Stomach smooth muscle (tissue), 2 donors: ENCODE data around the gene ETNK2.

Source experiments
- H3K27ac ChIP-seq: one replicate; pipeline ENCODE4 v1.7.0; 2013; ENCODE audit warnings: mild to moderate bottlenecking, low read length, inconsistent platforms
- H3K27me3 ChIP-seq, 2 donors: one replicate each; pipeline ENCODE4 v1.7.0; 2013; ENCODE audit warnings: low read length in 2 of 2; ENCODE audit not compliant: insufficient read depth in 2 of 2, control insufficient read depth in 1 of 2
- H3K36me3 ChIP-seq, 2 donors: one replicate each; pipeline ENCODE4 v1.7.0; 2013; ENCODE audit warnings: low read length in 2 of 2; ENCODE audit not compliant: control insufficient read depth in 2 of 2, insufficient read depth in 2 of 2
- H3K4me1 ChIP-seq: one replicate; pipeline ENCODE4 v1.7.0; 2013; ENCODE audit warnings: low read length; ENCODE audit not compliant: control insufficient read depth, insufficient read depth
- H3K4me3 ChIP-seq, 2 donors: one replicate each; pipeline ENCODE4 v1.7.0; 2013; ENCODE audit warnings: low read length in 2 of 2
- H3K9ac ChIP-seq, 2 donors: one replicate each; pipeline ENCODE4 v1.7.0; 2013; ENCODE audit warnings: low read length in 2 of 2, mild to moderate bottlenecking in 1 of 2
- H3K9me3 ChIP-seq, 2 donors: one replicate each; pipeline ENCODE4 v1.7.0; 2013; ENCODE audit warnings: low read length in 2 of 2; ENCODE audit not compliant: control insufficient read depth in 2 of 2
- donor health status: healthy.
- donor health status: Pancreatic carcinoma.

Gene ETNK2

DNA sequence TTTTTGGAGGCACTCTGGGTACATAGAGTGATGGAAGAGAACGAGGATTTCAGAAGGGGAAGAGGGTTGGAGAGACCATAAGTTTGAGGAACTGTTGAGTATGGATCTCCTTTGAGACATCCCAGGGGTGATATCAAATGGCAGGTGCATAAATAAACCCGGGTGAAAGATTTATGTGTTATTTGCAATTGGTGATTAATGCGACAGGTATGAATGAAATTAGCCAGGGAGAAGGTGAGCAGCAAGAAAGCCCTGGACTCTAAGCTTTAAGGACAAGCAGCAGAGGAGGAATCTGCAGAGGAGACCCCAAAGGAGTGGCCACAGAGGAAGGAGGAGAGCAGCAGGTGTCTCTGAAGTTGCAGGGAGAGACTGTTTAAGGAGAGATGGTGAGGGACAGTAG, 23.1 kb upstream of the ETNK2 start:
- Histone ChIP-seq H3K36me3 (no peaks in the 10 kb centered on the region), H3K27ac (no peak overlapping the region), H3K4me1 (no peaks in the 10 kb centered on the region), H3K4me3 (no peak overlapping the region), H3K9me3 (peaks cover 0 to 1% of the 10 kb centered on the region in 2 donors), H3K9ac (no peak overlapping the region), H3K27me3 (peaks cover 4 to 16% of the 10 kb centered on the region in 2 donors)

DNA sequence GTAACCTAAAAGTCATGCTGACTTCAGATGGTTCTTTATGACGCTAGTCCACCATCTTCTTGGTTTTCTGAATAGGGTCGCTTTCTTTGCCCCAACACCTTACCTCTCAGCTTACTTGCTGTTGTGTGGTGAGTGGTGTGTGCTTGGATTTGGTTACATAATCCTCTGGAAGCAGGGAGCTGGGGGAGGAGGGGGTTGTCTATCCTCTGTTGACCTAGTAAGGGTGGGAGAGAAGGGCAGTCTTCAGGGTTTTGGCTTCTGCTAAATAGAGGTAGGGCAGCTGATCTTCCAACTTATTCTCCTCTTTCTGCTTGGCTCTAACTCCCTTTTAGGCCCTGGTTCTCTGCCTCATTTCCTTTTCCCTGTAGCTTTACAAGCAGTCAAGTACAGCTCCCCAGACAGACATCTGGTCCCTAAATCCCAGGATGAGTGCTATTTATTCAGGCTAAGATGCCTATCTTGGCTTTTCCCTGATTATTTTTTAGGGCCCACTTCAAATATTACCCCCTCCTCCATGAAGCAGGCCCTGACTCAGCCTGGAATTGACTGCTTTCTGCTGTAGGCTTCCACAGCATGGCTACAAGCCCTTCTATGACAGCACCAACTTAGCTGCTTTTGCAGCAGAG, 20.7 kb upstream of the ETNK2 start:
- Histone ChIP-seq H3K36me3 (no peaks in the 10 kb centered on the region), H3K27me3 (peaks cover 4 to 9% of the 10 kb centered on the region in 2 donors), H3K4me1 (no peaks in the 10 kb centered on the region), H3K9me3 (peaks cover 0 to 11% of the 10 kb centered on the region in 2 donors), H3K4me3 (no peak overlapping the region), H3K27ac (no peak overlapping the region), H3K9ac (no peak overlapping the region)

DNA sequence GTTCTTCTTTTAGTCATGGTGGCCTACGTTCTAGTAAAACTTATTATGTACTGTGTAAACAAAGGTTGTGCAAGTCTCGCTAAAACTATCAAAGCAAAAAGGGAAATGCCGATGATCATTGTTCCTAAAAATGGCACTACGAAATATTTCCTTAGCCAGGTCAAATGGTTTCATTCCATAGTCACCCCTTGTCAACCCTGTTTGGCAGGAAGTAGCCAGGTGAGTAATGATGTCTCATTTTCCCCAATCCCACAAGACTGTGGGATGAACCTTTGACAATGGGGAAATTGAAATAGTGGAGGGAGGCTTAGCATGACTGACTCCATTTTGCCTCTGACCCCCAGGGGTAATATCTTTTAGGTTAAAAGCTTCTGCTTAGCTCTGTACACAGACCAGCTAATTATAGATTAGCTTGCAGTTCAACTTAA, 19.9 kb upstream of the ETNK2 start:
- peaks cover 4 to 7% of the 10 kb centered on the region in 2 donors for H3K27me3 ChIP-seq
- H3K36me3 ChIP-seq = no peaks in the 10 kb centered on the region
- H3K27ac ChIP-seq = no peak overlapping the region
- no peaks in the 10 kb centered on the region for H3K4me1 ChIP-seq
- H3K4me3 ChIP-seq = no peak overlapping the region
- H3K9ac ChIP-seq = no peak overlapping the region
- peaks cover 0 to 11% of the 10 kb centered on the region in 2 donors for H3K9me3 ChIP-seq

DNA sequence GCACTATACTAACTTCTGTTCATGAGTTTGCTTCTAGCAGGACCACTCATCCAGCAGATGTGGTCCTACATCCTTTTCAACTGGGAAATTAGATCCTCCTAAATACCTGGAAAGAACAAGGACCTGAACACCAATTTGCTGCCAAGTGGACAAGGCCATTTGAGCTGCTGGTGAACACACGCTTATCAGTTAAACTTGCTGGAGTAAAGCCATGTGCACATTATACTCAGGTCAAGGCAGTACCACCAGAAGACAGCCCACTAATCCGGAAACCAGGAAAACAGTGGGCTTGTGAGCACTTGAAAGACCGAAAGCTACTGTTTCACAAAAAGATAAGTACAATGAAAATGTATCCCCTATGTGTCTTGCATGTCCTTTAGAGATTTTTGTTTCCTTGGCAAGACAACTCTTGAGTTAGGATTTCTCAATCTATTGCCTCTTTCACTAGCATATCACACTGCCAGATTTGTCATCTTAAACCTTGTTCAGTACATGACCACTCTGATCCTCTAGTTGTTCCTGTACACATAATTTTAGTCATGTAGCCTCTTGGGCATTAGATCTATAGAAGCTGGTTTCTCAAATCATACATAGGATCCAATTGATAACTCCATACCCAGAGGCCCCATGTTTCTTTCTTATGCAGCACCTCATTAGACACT, 18.8 kb upstream of the ETNK2 start:
- H3K9me3 ChIP-seq = peaks cover 0 to 11% of the 10 kb centered on the region in 2 donors
- H3K36me3 ChIP-seq = no peaks in the 10 kb centered on the region
- no peak overlapping the region for H3K9ac ChIP-seq
- H3K27ac ChIP-seq = no peak overlapping the region
- no peak overlapping the region for H3K4me3 ChIP-seq
- H3K27me3 ChIP-seq = peaks cover 4 to 7% of the 10 kb centered on the region in 2 donors
- H3K4me1 ChIP-seq = no peaks in the 10 kb centered on the region

DNA sequence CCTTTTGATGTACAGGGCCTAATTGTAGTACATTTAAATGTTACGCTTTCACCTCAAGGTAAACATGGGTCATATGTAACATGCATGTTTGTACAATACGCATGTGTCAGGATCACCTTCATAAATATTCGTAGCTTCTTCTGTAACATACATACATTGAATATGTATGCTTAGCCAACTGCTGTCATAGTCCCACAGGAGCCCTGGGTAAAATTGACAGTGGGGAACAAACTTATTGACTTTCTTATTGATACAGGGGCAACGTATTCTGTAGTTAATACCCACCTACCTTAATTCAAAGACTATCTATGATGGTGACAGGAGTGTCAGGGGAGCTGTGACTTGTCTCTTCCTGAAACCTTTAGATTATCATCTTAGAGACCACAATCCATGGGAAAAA, 18.0 kb upstream of the ETNK2 start:
- Histone ChIP-seq H3K9me3 (peaks cover 0 to 11% of the 10 kb centered on the region in 2 donors), H3K36me3 (no peaks in the 10 kb centered on the region), H3K9ac (no peak overlapping the region), H3K4me1 (no peaks in the 10 kb centered on the region), H3K27me3 (peaks cover 3 to 4% of the 10 kb centered on the region in 2 donors), H3K4me3 (no peak overlapping the region), H3K27ac (no peak overlapping the region)

DNA sequence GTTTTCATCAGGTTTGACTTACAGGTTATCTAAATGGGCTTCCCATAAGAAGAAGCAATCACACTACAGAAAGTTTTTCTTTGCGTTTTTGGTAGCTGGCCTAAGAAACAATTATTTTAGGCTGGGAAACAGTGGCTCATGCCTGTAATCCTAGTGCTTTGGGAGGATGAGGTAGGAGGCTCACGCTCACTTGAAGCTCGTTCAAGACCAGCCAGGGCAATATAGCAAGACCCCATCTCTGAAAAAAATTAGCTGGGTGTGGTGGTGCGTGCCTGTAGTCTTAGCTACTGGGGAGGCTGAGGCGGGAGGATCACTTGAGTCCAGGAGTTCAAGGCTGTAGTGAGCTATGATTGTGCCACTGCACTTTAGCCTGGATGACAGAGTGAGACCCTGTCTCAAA, 15.9 kb upstream of the ETNK2 start:
- Histone ChIP-seq H3K9me3 (peaks cover 0 to 11% of the 10 kb centered on the region in 2 donors), H3K9ac (no peak overlapping the region), H3K27ac (no peak overlapping the region), H3K27me3 (peaks cover 3 to 4% of the 10 kb centered on the region in 2 donors), H3K36me3 (no peaks in the 10 kb centered on the region), H3K4me1 (peaks cover 1% of the 10 kb centered on the region), H3K4me3 (no peak overlapping the region)

DNA sequence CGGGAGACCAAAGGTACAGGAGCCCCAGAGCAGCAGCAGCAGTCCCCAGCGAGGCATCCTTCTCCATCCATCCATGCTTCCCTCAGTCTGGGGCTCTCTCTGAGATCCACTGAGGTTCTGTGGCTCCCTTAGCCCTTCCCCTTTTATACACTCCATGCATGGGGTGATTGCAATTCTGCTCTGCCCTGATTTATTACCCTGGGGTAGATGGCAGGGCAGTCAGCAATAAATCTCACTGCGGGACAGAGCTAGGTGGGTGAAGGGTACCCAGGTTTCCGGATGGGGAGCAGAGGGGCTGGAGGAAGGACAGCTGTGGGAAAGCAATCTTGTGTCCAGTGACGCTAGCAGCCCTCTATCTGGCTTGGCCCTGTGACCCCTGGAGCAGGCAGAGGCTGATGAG, 14.4 kb upstream of the ETNK2 start, which contains the start of gene REN:
Gene REN (minus strand): TSS at position 119 of the 400 bp plus-strand sequence. CDS start 44 bp downstream, at position 75.
- Histone ChIP-seq H3K27me3 (peaks cover 0 to 10% of the 10 kb centered on the region in 2 donors), H3K27ac (no peak within 1 kb of the TSS), H3K9ac (no peak within 1 kb of the TSS), H3K9me3 (peaks cover 0 to 11% of the 10 kb centered on the region in 2 donors), H3K36me3 (no peaks in the 10 kb centered on the region), H3K4me1 (peaks cover 6% of the 10 kb centered on the region), H3K4me3 (no peak within 1 kb of the TSS)

DNA sequence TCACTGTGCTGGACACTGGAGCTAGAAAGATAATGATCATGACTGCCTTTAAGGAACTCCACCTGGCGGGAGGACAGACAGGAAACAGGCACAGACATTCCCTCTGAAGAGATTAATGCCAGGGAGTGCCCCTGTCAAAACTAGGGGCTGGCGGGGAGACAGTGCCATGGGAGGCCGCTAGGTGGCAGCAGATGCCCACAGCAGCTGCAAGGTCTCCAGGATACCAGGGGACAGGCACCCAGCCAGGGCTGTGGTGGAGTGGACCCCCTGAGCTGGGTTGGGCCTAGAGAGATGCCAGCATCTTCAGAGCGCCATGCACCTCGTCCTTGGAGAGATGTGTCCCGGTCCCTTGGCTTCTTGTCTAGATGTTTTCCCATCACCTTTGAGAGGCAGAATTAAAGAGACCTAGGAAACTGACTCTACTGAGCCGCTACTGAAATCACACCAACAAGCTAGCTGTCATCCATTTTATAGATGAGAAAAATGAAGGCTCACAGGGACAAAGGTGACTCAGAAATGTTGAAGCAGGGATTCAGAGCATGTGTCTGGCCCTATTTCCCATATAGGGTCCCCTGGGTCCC, 10.7 kb upstream of the ETNK2 start:
- no peaks in the 10 kb centered on the region for H3K36me3 ChIP-seq
- H3K9me3 ChIP-seq = no peaks in the 10 kb centered on the region
- H3K27me3 ChIP-seq = peaks cover 6 to 13% of the 10 kb centered on the region in 2 donors
- H3K27ac ChIP-seq = no peak overlapping the region
- no peak overlapping the region for H3K4me3 ChIP-seq
- H3K9ac ChIP-seq = no peak overlapping the region
- peaks cover 6% of the 10 kb centered on the region for H3K4me1 ChIP-seq

DNA sequence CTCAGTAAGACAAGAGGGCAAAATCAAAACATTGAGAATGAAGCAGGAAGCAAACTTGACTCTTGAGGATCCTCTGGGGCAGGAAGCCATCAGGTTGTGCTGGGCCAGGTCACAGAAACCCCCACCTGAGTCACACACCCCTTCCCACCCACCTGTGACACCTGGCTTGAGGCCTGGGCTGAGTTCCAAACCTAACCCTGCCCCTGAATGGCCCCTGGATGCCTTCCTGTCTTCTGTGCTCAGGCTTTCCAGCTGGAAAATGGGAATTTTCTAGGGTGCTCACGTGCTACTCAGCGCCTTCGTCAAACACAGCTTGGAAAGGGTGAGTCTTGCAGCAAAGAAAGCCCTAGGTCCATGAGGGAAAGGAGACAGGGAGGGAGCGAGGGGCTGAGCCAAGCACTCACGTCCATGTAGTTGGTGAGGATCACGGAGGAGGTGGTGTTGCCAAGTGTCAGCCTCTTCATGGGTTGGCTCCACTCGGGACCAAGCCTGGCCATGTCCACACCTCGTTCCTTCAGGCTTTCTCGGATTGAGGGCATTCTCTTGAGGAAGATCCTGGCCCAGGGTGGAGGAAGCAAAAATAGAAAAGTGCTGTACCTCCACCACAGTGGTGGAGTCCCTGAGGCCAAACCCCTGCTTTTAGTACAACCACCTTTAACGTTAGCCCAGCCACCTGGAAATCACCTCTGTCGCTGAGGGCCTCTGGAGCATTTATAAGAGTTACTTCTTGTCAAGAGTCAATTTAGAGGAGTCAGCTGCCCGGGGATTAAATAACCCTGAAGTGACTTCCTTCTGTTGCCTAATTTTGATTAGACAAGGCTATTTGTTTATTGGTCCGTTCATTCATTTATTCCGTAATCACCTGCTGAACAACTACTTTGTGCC, 10.0 kb upstream of the ETNK2 start:
- Histone ChIP-seq H3K9me3 (no peaks in the 10 kb centered on the region), H3K9ac (no peak overlapping the region), H3K27me3 (peaks cover 6 to 14% of the 10 kb centered on the region in 2 donors), H3K36me3 (no peaks in the 10 kb centered on the region), H3K27ac (no peak overlapping the region), H3K4me3 (no peak overlapping the region), H3K4me1 (peaks cover 6% of the 10 kb centered on the region)

DNA sequence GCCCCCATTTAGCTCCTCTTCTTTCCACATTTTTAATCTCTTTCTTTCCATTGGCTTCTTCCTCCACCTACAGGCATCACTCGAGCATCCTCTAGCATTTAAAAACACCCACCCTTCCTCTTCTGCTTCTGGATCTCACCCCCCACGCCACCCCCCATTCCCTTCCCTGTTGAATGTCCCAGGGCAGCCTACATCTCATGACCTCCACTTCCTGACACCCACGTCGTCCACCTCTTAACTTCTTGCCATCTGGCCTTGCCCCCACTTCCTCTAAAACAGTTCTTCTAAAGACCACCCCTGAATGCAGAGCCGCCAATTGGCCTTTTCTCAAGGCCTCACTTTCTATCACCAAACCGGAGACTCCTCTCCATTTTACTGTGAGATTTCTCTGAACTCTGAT, 6.1 kb upstream of the ETNK2 start:
- peaks cover 11 to 12% of the 10 kb centered on the region in 2 donors for H3K27me3 ChIP-seq
- H3K4me3 ChIP-seq = no peak overlapping the region
- H3K9me3 ChIP-seq = no peaks in the 10 kb centered on the region
- peaks cover 6% of the 10 kb centered on the region for H3K4me1 ChIP-seq
- no peaks in the 10 kb centered on the region for H3K36me3 ChIP-seq
- H3K9ac ChIP-seq = no peak overlapping the region
- H3K27ac ChIP-seq = no peak overlapping the region
